IMR-90 (cell line): Measurements from ENCODE around the gene COL9A2. TPM values are rescaled to one million over a fixed set of nuclear protein-coding genes. Genes with fewer than 3 reads are reported as not detected.

Experiments
- ATAC-seq: fragments of 200-7000 bp; cut with Tn5 transposase; 2 replicates; pipeline ENCODE4 v1.9.1; 2020; ENCODE audit warnings: low read depth, mild to moderate bottlenecking, moderate library complexity
- BruUV-seq: library from RNA; stranded (reverse); fragments of 400-500 nt; replicated peaks from 2 replicates; lab custom pipeline; 2021; lab: Mats Ljungman, UMichigan
- CTCF ChIA-PET: fragments of 300-600 bp; formaldehyde crosslinking; extraction: SDS; loops from one replicate; lab custom pipeline; 2021; ENCODE audit warnings: antibody characterized with exemption; lab: Yijun Ruan, JAX
- POLR2A ChIA-PET: fragments of 300-600 bp; sonication (Branson Sonifier 250); formaldehyde crosslinking; loops from one replicate; lab custom pipeline; 2022; ENCODE audit warnings: antibody characterized with exemption; ENCODE audit not compliant: unreplicated experiment; lab: Charles Lee
- DNase-seq: peaks from one replicate; pipeline ENCODE4 v3.0.0; 2013
- H2AFZ ChIP-seq: replicated peaks from 2 replicates; pipeline ENCODE3; 2013; ENCODE audit warnings: low read length, mild to moderate bottlenecking; ENCODE audit not compliant: poor library complexity
- H2AK5ac ChIP-seq: 2 replicates; pipeline ENCODE4 v1.6.1; 2013; ENCODE audit warnings: low read depth, low read length, inconsistent platforms
- H2AK9ac ChIP-seq: replicated peaks from 2 replicates; pipeline ENCODE3; 2013; ENCODE audit warnings: mild to moderate bottlenecking, low read depth, low read length, moderate library complexity; ENCODE audit not compliant: poor library complexity
- H2BK120ac ChIP-seq: 2 replicates; pipeline ENCODE4 v1.6.1; 2013; ENCODE audit warnings: low read depth, low read length, inconsistent platforms
- H2BK15ac ChIP-seq: 3 replicates; pipeline ENCODE4 v1.6.1; 2013; ENCODE audit warnings: low read depth, low read length, inconsistent platforms
- H2BK20ac ChIP-seq: 2 replicates; pipeline ENCODE4 v1.6.1; 2013; ENCODE audit warnings: low read depth, mild to moderate bottlenecking, inconsistent platforms, low read length, moderate library complexity
- H2BK5ac ChIP-seq: 2 replicates; pipeline ENCODE4 v1.6.1; 2013; ENCODE audit warnings: mild to moderate bottlenecking, low read depth, low read length, inconsistent platforms; ENCODE audit not compliant: poor library complexity, severe bottlenecking
- H3K14ac ChIP-seq: replicated peaks from 2 replicates; pipeline ENCODE4 v1.6.1; 2013; ENCODE audit warnings: low read depth, low read length, inconsistent platforms
- H3K18ac ChIP-seq: 2 replicates; pipeline ENCODE4 v1.6.1; 2013; ENCODE audit warnings: low read depth, low read length, control low read depth
- H3K23ac ChIP-seq: 2 replicates; pipeline ENCODE4 v1.6.1; 2013; ENCODE audit warnings: low read depth, low read length, inconsistent platforms
- H3K27ac ChIP-seq: 2 replicates; pipeline ENCODE4 v1.5.1; 2013; ENCODE audit warnings: mild to moderate bottlenecking, control low read depth, low read length; ENCODE audit not compliant: insufficient read depth
- H3K27me3 ChIP-seq: 2 replicates; pipeline ENCODE4 v1.6.1; 2013; ENCODE audit warnings: low read length; ENCODE audit not compliant: control insufficient read depth, insufficient read depth
- H3K36me3 ChIP-seq: 2 replicates; pipeline ENCODE4 v1.6.1; 2013; ENCODE audit warnings: low read length, mixed read lengths; ENCODE audit not compliant: control insufficient read depth, insufficient read depth
- H3K4ac ChIP-seq: 2 replicates; pipeline ENCODE4 v1.6.1; 2013; ENCODE audit warnings: low read depth, low read length, inconsistent platforms
- H3K4me1 ChIP-seq: 2 replicates; pipeline ENCODE4 v1.6.1; 2013; ENCODE audit warnings: low read length, mixed read lengths; ENCODE audit not compliant: control insufficient read depth, insufficient read depth
- H3K4me2 ChIP-seq: 2 replicates; pipeline ENCODE4 v1.6.1; 2013; ENCODE audit warnings: low read depth, mild to moderate bottlenecking, control low read depth, low read length, moderate library complexity
- H3K4me3 ChIP-seq: 2 replicates; pipeline ENCODE4 v1.5.1; 2013; ENCODE audit warnings: low read depth, mild to moderate bottlenecking, control low read depth, low read length, moderate library complexity; ENCODE audit not compliant: insufficient read depth
- H3K56ac ChIP-seq: 2 replicates; pipeline ENCODE4 v1.6.1; 2013; ENCODE audit warnings: low read length, inconsistent platforms; ENCODE audit not compliant: insufficient read depth; ENCODE audit errors: extremely low read depth
- H3K79me1 ChIP-seq, 2 experiments: 2 replicates each; pipeline ENCODE4 v1.6.1; 2013; ENCODE audit warnings: low read length in 2 of 2, inconsistent platforms in 1 of 2, low read depth in 1 of 2
- H3K9ac ChIP-seq: 2 replicates; pipeline ENCODE4 v1.6.1; 2013; ENCODE audit warnings: low read depth, low read length, control low read depth
- H3K9me1 ChIP-seq: 2 replicates; pipeline ENCODE4 v1.6.1; 2013; ENCODE audit warnings: low read length, inconsistent platforms; ENCODE audit not compliant: insufficient read depth
- H3K9me3 ChIP-seq: 2 replicates; pipeline ENCODE4 v1.6.1; 2013; ENCODE audit warnings: low read length; ENCODE audit not compliant: control insufficient read depth, insufficient read depth
- H4K20me1 ChIP-seq: 2 replicates; pipeline ENCODE4 v1.6.1; 2013; ENCODE audit warnings: low read length, inconsistent platforms; ENCODE audit not compliant: insufficient read depth
- H4K5ac ChIP-seq: 2 replicates; pipeline ENCODE4 v1.6.1; 2013; ENCODE audit warnings: mild to moderate bottlenecking, low read depth, low read length, control low read depth
- H4K8ac ChIP-seq, 2 experiments: 2 replicates each; pipeline ENCODE4 v1.6.1; 2013; ENCODE audit warnings: low read depth in 2 of 2, low read length in 2 of 2, control low read depth in 1 of 2, inconsistent platforms in 1 of 2
- H4K91ac ChIP-seq: 2 replicates; pipeline ENCODE4 v1.6.1; 2013; ENCODE audit warnings: low read depth, low read length, inconsistent platforms; ENCODE audit not compliant: insufficient read depth
- CEBPB ChIP-seq: IDR thresholded peaks from 2 replicates; pipeline ENCODE4 v1.6.1; 2012; ENCODE audit warnings: low read depth, low read length, improper control_type of control experiment
- RCOR1 ChIP-seq: IDR thresholded peaks from 2 replicates; pipeline ENCODE4 v1.6.1; 2012; ENCODE audit warnings: mild to moderate bottlenecking, low read length, improper control_type of control experiment; ENCODE audit not compliant: insufficient replicate concordance
- WGBS, 2 experiments: methylation state at CpG; one replicate each; pipeline versions ENCODE4 v1.1.5 to v1.1.7; 2013; ENCODE audit warnings: missing lambda C conversion rate in 2 of 2; ENCODE audit not compliant: insufficient read length in 1 of 2; ENCODE audit errors: extremely low coverage in 2 of 2; 5-methylcytosine and 5-hydroxymethylcytosine counted together
- dilution Hi-C: fragments of 300-500 bp; cut with HindIII; formaldehyde crosslinking; loops from one replicate; pipeline ENCODE4 v1.14.3; 2018; ENCODE audit warnings: low sequenced_read_pairs; ENCODE audit not compliant: unreplicated experiment
- in situ Hi-C: fragments of 300-500 bp; cut with MboI; formaldehyde crosslinking; loops from 3 replicates; pipeline ENCODE4 v1.14.3; 2019; ENCODE audit warnings: low sequenced_read_pairs, inconsistent platforms, mixed read lengths
- intact Hi-C: fragments of 100-400 bp; cut with micrococcal nuclease; formaldehyde crosslinking; loops from 2 replicates; pipeline ENCODE4 v1.10.0; 2022
- polyA plus RNA-seq, 3 experiments: library from polyadenylated mRNA; depleted of rRNA; stranded (reverse); fragments of >200 nt; gene quantifications; 2 replicates each; pipeline ENCODE4 v1.2.3, GENCODE V29; 2012; ENCODE audit warnings: low replicate concordance in 1 of 3
- total RNA-seq: library from RNA; depleted of rRNA; stranded (reverse); fragments of >200 nt; gene quantifications from 2 replicates; pipeline ENCODE4 v1.2.3, GENCODE V29; 2012

The COL9A2 gene
- total and polyA plus RNA-seq, 2 of the 4 experiments (the other 2 are of a cell fraction): 0.90 to 1.6 TPM

DNA sequence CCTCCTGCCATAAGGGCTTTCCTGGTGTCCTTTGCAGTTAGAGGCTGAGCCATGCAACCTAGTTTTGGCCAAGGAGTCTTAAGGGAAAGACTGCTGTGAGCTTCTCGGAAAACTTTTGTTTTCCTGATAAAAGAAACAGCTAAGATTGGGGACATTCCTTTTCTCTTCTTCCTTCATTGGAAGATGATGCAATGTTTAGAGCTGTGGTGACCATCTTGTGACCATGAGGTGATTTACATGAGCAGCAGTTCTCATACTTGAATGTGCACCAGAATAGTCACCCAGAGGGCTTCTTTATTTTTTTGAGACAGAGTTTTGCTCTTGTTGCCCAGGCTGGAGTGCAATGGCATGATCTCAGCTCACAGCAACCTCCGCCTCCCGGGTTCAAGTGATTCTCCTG, 36.0 kb upstream of the COL9A2 start:
- H4K91ac ChIP-seq: no peak overlapping the region
- H3K56ac ChIP-seq: no peak overlapping the region
- H2BK120ac ChIP-seq: no peak overlapping the region
- no peak overlapping the region for H3K18ac ChIP-seq
- no peak overlapping the region for H3K9ac ChIP-seq
- peaks cover 4% of the 10 kb centered on the region for H3K9me3 ChIP-seq
- no peak overlapping the region for H4K5ac ChIP-seq
- dilution Hi-C loops: no loop called here
- no peaks in the 10 kb centered on the region for H3K9me1 ChIP-seq
- no peak overlapping the region for H2BK20ac ChIP-seq
- CTCF ChIA-PET: interaction anchor here (0.5 kb wide), 1 partner anchor 229 kb away, joined by 3 read pairs; no protein-coding TSS in a partner anchor
- intact Hi-C loops: no loop called here
- no peak overlapping the region for H3K14ac ChIP-seq
- no peaks in the 10 kb centered on the region for H3K79me1 ChIP-seq
- no peak overlapping the region for H2AFZ ChIP-seq
- no peak for TF ChIP-seq RCOR1
- peak; percentile 59 for TF ChIP-seq CEBPB
- POLR2A ChIA-PET: no interaction called here
- H3K23ac ChIP-seq: no peak overlapping the region
- H3K36me3 ChIP-seq: no peaks in the 10 kb centered on the region
- H2AK5ac ChIP-seq: no peak overlapping the region
- ATAC-seq (no peak), DNase-seq (no peak)
- no peak overlapping the region for H2BK15ac ChIP-seq
- H3K27ac ChIP-seq: no peak overlapping the region
- no peak overlapping the region for H2AK9ac ChIP-seq
- no peak overlapping the region for H4K8ac ChIP-seq
- BruUV-seq: no TSS peak
- H3K27me3 ChIP-seq: peaks cover 7% of the 10 kb centered on the region; the same call in 1 of the 2 replicates
- H3K4me1 ChIP-seq: no peaks in the 10 kb centered on the region
- H4K20me1 ChIP-seq: no peaks in the 10 kb centered on the region
- no peak overlapping the region for H3K4me2 ChIP-seq
- H3K4me3 ChIP-seq: no peak overlapping the region
- in situ Hi-C loops: no loop called here
- no CpG with 5 or more reads among the region's 3 CpGs for WGBS, 2 experiments
- H3K4ac ChIP-seq: no peak overlapping the region
- no peak overlapping the region for H2BK5ac ChIP-seq
